H1 (cell line): Measurements from ENCODE around the gene NOG. TPM values are rescaled to one million over a fixed set of nuclear protein-coding genes. Genes with fewer than 3 reads are reported as not detected.

Experiments used
- ASH2L ChIP-seq: fragments of 200-600, 300-600 bp; sonication (generic); IDR thresholded peaks from one replicate; pipeline ENCODE4 v1.7.1; 2017; ENCODE audit warnings: low read length
- CTBP2 ChIP-seq: IDR thresholded peaks from 2 replicates; pipeline ENCODE4 v1.7.0; 2011; ENCODE audit warnings: borderline replicate concordance, mild to moderate bottlenecking, moderate library complexity, mixed read lengths, low read length; ENCODE audit not compliant: insufficient read depth, insufficient read length
- GTF2F1 ChIP-seq: IDR thresholded peaks from 2 replicates; pipeline ENCODE4 v1.6.1; 2012; ENCODE audit warnings: low read depth, low read length, improper control_type of control experiment, borderline replicate concordance
- HDAC6 ChIP-seq: IDR thresholded peaks from one replicate; pipeline ENCODE4 v1.7.1; 2012; ENCODE audit warnings: low read depth, mild to moderate bottlenecking, inconsistent platforms, low read length, moderate library complexity
- KDM1A ChIP-seq: fragments of 200-600, 300-600 bp; sonication (generic); IDR thresholded peaks from 2 replicates; pipeline ENCODE4 v1.7.1; 2016; ENCODE audit warnings: mild to moderate bottlenecking, low read length, borderline replicate concordance
- PHF8 ChIP-seq: fragments of 200-600 bp; sonication (generic); conservative IDR thresholded peaks from 2 replicates; pipeline ENCODE4 v1.7.1; 2012; ENCODE audit warnings: low read depth, mild to moderate bottlenecking, inconsistent platforms, low read length, moderate library complexity
- POLR2AphosphoS5 ChIP-seq: IDR thresholded peaks from 2 replicates; pipeline ENCODE4 v1.6.1; 2011; ENCODE audit warnings: low read depth, low read length
- RBBP5 ChIP-seq: IDR thresholded peaks from 2 replicates; pipeline ENCODE4 v1.7.1; 2012; ENCODE audit warnings: low read depth, mild to moderate bottlenecking, inconsistent platforms, low read length, moderate library complexity, borderline replicate concordance
- RXRA ChIP-seq: IDR thresholded peaks from 2 replicates; pipeline ENCODE4 v1.6.1; 2011; ENCODE audit warnings: low read depth, mild to moderate bottlenecking, low read length, moderate library complexity; ENCODE audit not compliant: insufficient read depth
- ZNF274 ChIP-seq: IDR thresholded peaks from 2 replicates; pipeline ENCODE4 v1.7.0; 2012; ENCODE audit warnings: low read length, borderline replicate concordance; ENCODE audit errors: extremely low read depth
- polyA plus RNA-seq, 7 experiments: library from polyadenylated mRNA; depleted of rRNA in 3 of 7; stranded (reverse) in 5 of 7; unstranded in 2 of 7; fragments of >200 nt in 5 of 7; fragments of 200-250 nt in 2 of 7; gene quantifications; 1 replicate in 5 of 7; 2 replicates in 1 of 7; 4 replicates in 1 of 7; pipeline versions ENCODE4 v1.2.1 to v1.2.3, GENCODE V29; 2011 to 2013; ENCODE audit warnings: missing spikeins in 2 of 7, mixed read lengths in 2 of 7
- total RNA-seq: library from RNA; stranded (reverse); fragmentation: NEBNext Ultra II Directional; extraction: Animal tissue kit (Norgen Biotek cat#: 25700); gene quantifications from 2 replicates; pipeline ENCODE4 v1.2.1, GENCODE V29; 2021
- TF ChIP-seq, protein P1 (sequence below): fragments of 300-600 bp; sonication (generic); IDR thresholded peaks from 2 replicates; pipeline ENCODE4 v1.7.1; 2012; ENCODE audit warnings: low read length, moderate library complexity, mild to moderate bottlenecking, inconsistent platforms; ENCODE audit not compliant: insufficient replicate concordance

The NOG gene
- total and polyA plus RNA-seq, 2 of the 8 experiments (the other 6 are each of a cell fraction or from before 2014, with no cell fraction given): 0.35 TPM

DNA sequence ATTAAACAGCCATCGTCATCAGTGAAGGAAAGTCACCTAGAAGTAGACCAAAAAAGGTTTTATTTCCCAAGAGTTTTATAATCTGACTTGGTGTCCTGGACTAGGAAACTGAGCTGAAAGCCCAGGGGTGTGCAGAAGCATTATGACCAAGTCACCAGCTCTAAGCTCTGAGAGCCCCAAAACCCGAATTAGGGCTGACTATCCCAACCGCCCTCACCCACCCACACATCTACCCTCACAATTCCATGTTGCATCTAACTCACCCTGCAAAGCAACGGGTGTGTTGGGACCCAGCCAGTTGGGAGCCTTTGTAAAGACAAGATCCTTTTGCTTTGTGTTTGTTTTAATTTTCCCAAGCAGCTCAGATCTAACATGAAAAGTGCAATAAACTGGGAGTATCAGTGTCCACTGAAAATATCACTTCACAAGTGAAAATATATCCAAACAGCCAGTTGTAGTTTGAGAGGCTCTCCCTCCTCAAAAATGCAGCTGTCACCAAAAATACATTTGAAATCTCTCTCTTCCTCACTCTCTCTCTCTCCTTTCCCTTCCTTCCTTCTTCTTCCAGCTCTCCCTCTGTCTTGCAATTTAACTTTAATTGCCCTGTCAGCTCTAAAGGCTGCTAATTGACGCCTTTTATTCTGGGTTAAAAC, 16.2 kb upstream of the NOG start (continued):
- TF ChIP-seq, protein P1, sequence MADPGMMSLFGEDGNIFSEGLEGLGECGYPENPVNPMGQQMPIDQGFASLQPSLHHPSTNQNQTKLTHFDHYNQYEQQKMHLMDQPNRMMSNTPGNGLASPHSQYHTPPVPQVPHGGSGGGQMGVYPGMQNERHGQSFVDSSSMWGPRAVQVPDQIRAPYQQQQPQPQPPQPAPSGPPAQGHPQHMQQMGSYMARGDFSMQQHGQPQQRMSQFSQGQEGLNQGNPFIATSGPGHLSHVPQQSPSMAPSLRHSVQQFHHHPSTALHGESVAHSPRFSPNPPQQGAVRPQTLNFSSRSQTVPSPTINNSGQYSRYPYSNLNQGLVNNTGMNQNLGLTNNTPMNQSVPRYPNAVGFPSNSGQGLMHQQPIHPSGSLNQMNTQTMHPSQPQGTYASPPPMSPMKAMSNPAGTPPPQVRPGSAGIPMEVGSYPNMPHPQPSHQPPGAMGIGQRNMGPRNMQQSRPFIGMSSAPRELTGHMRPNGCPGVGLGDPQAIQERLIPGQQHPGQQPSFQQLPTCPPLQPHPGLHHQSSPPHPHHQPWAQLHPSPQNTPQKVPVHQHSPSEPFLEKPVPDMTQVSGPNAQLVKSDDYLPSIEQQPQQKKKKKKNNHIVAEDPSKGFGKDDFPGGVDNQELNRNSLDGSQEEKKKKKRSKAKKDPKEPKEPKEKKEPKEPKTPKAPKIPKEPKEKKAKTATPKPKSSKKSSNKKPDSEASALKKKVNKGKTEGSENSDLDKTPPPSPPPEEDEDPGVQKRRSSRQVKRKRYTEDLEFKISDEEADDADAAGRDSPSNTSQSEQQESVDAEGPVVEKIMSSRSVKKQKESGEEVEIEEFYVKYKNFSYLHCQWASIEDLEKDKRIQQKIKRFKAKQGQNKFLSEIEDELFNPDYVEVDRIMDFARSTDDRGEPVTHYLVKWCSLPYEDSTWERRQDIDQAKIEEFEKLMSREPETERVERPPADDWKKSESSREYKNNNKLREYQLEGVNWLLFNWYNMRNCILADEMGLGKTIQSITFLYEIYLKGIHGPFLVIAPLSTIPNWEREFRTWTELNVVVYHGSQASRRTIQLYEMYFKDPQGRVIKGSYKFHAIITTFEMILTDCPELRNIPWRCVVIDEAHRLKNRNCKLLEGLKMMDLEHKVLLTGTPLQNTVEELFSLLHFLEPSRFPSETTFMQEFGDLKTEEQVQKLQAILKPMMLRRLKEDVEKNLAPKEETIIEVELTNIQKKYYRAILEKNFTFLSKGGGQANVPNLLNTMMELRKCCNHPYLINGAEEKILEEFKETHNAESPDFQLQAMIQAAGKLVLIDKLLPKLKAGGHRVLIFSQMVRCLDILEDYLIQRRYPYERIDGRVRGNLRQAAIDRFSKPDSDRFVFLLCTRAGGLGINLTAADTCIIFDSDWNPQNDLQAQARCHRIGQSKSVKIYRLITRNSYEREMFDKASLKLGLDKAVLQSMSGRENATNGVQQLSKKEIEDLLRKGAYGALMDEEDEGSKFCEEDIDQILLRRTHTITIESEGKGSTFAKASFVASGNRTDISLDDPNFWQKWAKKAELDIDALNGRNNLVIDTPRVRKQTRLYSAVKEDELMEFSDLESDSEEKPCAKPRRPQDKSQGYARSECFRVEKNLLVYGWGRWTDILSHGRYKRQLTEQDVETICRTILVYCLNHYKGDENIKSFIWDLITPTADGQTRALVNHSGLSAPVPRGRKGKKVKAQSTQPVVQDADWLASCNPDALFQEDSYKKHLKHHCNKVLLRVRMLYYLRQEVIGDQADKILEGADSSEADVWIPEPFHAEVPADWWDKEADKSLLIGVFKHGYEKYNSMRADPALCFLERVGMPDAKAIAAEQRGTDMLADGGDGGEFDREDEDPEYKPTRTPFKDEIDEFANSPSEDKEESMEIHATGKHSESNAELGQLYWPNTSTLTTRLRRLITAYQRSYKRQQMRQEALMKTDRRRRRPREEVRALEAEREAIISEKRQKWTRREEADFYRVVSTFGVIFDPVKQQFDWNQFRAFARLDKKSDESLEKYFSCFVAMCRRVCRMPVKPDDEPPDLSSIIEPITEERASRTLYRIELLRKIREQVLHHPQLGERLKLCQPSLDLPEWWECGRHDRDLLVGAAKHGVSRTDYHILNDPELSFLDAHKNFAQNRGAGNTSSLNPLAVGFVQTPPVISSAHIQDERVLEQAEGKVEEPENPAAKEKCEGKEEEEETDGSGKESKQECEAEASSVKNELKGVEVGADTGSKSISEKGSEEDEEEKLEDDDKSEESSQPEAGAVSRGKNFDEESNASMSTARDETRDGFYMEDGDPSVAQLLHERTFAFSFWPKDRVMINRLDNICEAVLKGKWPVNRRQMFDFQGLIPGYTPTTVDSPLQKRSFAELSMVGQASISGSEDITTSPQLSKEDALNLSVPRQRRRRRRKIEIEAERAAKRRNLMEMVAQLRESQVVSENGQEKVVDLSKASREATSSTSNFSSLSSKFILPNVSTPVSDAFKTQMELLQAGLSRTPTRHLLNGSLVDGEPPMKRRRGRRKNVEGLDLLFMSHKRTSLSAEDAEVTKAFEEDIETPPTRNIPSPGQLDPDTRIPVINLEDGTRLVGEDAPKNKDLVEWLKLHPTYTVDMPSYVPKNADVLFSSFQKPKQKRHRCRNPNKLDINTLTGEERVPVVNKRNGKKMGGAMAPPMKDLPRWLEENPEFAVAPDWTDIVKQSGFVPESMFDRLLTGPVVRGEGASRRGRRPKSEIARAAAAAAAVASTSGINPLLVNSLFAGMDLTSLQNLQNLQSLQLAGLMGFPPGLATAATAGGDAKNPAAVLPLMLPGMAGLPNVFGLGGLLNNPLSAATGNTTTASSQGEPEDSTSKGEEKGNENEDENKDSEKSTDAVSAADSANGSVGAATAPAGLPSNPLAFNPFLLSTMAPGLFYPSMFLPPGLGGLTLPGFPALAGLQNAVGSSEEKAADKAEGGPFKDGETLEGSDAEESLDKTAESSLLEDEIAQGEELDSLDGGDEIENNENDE: no peak
- no peak for TF ChIP-seq RXRA
- TF ChIP-seq KDM1A: no peak
- TF ChIP-seq PHF8: no peak
- TF ChIP-seq HDAC6: no peak
- TF ChIP-seq POLR2AphosphoS5: no peak
- TF ChIP-seq RBBP5: no peak
- TF ChIP-seq ASH2L: no peak
- no peak for TF ChIP-seq ZNF274
- no peak for TF ChIP-seq CTBP2
- no peak for TF ChIP-seq GTF2F1
